ENCODE results near the gene EGLN3. TPM values are rescaled to one million over a fixed set of nuclear protein-coding genes. Genes with fewer than 3 reads are reported as not detected.

The EGLN3 gene
- polyA plus RNA-seq, 4 donors, result 14.3 to 21.5 (median 19.3) TPM

- DNase-seq (ENCODE audit: low read depth in 4 of 4, low spot score in 3 of 4), result no peak
Observed at GRCh38 chr14:33916663-33917565, 34.0 kb downstream of the EGLN3 start.

- DNase-seq (ENCODE audit: low read depth in 4 of 4, low spot score in 3 of 4), result no peak
Observed at GRCh38 chr14:33915682-33916081, 35.2 kb downstream of the EGLN3 start.

GRCh38 chr14:33914676-33915516, 36.0 kb downstream of the EGLN3 start:
- no peak for DNase-seq (ENCODE audit: low read depth in 4 of 4, low spot score in 3 of 4)

- DNase-seq (ENCODE audit: low read depth in 4 of 4, low spot score in 3 of 4), result no peak
Observed at GRCh38 chr14:33911046-33911445, 39.8 kb downstream of the EGLN3 start.

- DNase-seq (ENCODE audit: low read depth in 4 of 4, low spot score in 3 of 4), result no peak
Observed at GRCh38 chr14:33910435-33910834, 40.4 kb downstream of the EGLN3 start.

- no peak for DNase-seq (ENCODE audit: low read depth in 4 of 4, low spot score in 3 of 4)
Observed at GRCh38 chr14:33909380-33910084, 41.3 kb downstream of the EGLN3 start.

- no peak for DNase-seq (ENCODE audit: low read depth in 4 of 4, low spot score in 3 of 4)
Observed at GRCh38 chr14:33908540-33909223, 42.2 kb downstream of the EGLN3 start.

GRCh38 chr14:33906968-33907367, 43.9 kb downstream of the EGLN3 start:
- no peak for DNase-seq (ENCODE audit: low read depth in 4 of 4, low spot score in 3 of 4)

- DNase-seq (ENCODE audit: low read depth in 4 of 4, low spot score in 3 of 4), result no peak
Observed at GRCh38 chr14:33904609-33905008, 46.3 kb downstream of the EGLN3 start.

- DNase-seq (ENCODE audit: low read depth in 4 of 4, low spot score in 3 of 4), result no peak
Observed at GRCh38 chr14:33903369-33903768, 47.5 kb downstream of the EGLN3 start.

- no peak for DNase-seq (ENCODE audit: low read depth in 4 of 4, low spot score in 3 of 4)
Observed at GRCh38 chr14:33902363-33902762, 48.5 kb downstream of the EGLN3 start.

- DNase-seq (ENCODE audit: low read depth in 4 of 4, low spot score in 3 of 4), result no peak
Observed at GRCh38 chr14:33901426-33902155, 49.3 kb downstream of the EGLN3 start.

- no peak for DNase-seq (ENCODE audit: low read depth in 4 of 4, low spot score in 3 of 4)
Observed at GRCh38 chr14:33900706-33901105, 50.2 kb downstream of the EGLN3 start.

- DNase-seq (ENCODE audit: low read depth in 4 of 4, low spot score in 3 of 4), result no peak
Observed at GRCh38 chr14:33899723-33900341, 51.0 kb downstream of the EGLN3 start.

GRCh38 chr14:33897878-33898535, 52.9 kb downstream of the EGLN3 start:
- no peak for DNase-seq (ENCODE audit: low read depth in 4 of 4, low spot score in 3 of 4)

- no peak for DNase-seq (ENCODE audit: low read depth in 4 of 4, low spot score in 3 of 4)
Observed at GRCh38 chr14:33897382-33897781, 53.5 kb downstream of the EGLN3 start.

- no peak for DNase-seq (ENCODE audit: low read depth in 4 of 4, low spot score in 3 of 4)
Observed at GRCh38 chr14:33894339-33894738, 56.5 kb downstream of the EGLN3 start.

- DNase-seq (ENCODE audit: low read depth in 4 of 4, low spot score in 3 of 4), result no peak
Observed at GRCh38 chr14:33891700-33892099, 59.2 kb downstream of the EGLN3 start.

GRCh38 chr14:33884916-33885315, 66.0 kb downstream of the EGLN3 start:
- DNase-seq (ENCODE audit: low read depth in 4 of 4, low spot score in 3 of 4), result no peak

Data from right renal pelvis (tissue), 4 donors.